ENCODE results near the gene DDX25. TPM values are rescaled to one million over a fixed set of nuclear protein-coding genes. Genes with fewer than 3 reads are reported as not detected.

The DDX25 gene
- total and polyA plus RNA-seq, 2 of the 8 experiments (the other 6 are each of a cell fraction or from before 2014, with no cell fraction given) = 17.6 to 17.9 TPM

DNA sequence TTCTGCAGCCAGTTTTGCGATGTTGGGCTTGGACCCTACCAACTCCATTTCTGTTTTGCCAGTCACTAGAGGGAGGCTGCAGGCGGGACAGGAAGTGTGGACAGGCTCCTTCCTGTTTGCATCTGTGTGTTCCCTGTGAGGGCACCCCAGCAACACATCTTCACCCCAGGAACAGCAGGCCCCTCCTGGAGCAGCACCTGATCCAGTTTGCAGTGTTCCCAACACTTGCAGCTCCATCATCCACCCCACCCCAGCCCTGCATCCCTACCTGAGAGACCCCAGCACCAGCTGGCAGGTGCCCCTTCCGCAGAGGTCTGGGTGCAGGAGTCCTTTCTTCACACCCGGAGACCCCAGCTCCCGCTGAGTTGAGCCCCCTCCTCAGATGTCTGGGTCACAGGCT lies 34.1 kb downstream of the DDX25 start:
- WGBS, 2 experiments (ENCODE audit: extremely low coverage in 1 of 2, insufficient coverage in 1 of 2, insufficient read length in 1 of 2, insufficient replicate concordance in 2 of 2, low coverage in 1 of 2, low lambda C conversion rate in 2 of 2, missing lambda C conversion rate in 1 of 2) = 84% methylated on average over 5 of the region's 5 CpGs; no CpG with 5 or more reads in 1 of the 2 experiments

More for the DNA sequence above, 34.1 kb downstream of the DDX25 start:
- FAIRE-seq (no peak), DNase-seq (ENCODE audit: low read depth in 1 of 2, low spot score in 2 of 2) (peak in 1 of 2 experiments; percentile 31)
- no peaks in the 10 kb centered on the region for H3K27me3 ChIP-seq (replicated peaks in 1 of 4; ENCODE audit: control insufficient read depth in 3 of 4, extremely low read depth in 1 of 4, insufficient read depth in 3 of 4, low read length in 3 of 4)
- POLR2A ChIA-PET (ENCODE audit: partially characterized antibody) = interaction anchor here (0.9 to 1.1 kb wide), 2 partner anchors 9 to 47 kb away, joined by 3 read pairs; no protein-coding TSS in a partner anchor
- peak overlapping the region; percentile 56; the same call in 1 of the 2 replicates for H2AFZ ChIP-seq (ENCODE audit: low read length)
- no peak overlapping the region for H3K14ac ChIP-seq (ENCODE audit: insufficient read length)
- peak overlapping the region; percentile 45; the same call in 1 of the 2 replicates for H4K8ac ChIP-seq (ENCODE audit: extremely low read depth, insufficient read depth, low read length)
- H3K4ac ChIP-seq (replicated peaks; ENCODE audit: insufficient read length, low read depth, low read length) = no peak overlapping the region
- H2BK12ac ChIP-seq (ENCODE audit: low read depth, low read length) = no peak overlapping the region
- H4K20me1 ChIP-seq (replicated peaks in 1 of 2; ENCODE audit: control insufficient read depth in 1 of 2, insufficient read depth in 2 of 2, low read length in 2 of 2) = no peaks in the 10 kb centered on the region
- H2AK5ac ChIP-seq (ENCODE audit: low read depth, low read length) = no peak overlapping the region
- H3K79me1 ChIP-seq (ENCODE audit: low read depth, low read length) = no peaks in the 10 kb centered on the region
- no peak overlapping the region for H3K18ac ChIP-seq (ENCODE audit: extremely low read depth, low read length)
- no peaks in the 10 kb centered on the region for H3K9me3 ChIP-seq (ENCODE audit: insufficient read depth in 2 of 2, low read depth in 1 of 2, low read length in 1 of 2)
- no peaks in the 10 kb centered on the region for H3K23me2 ChIP-seq (ENCODE audit: low read depth, low read length)
- no peaks in the 10 kb centered on the region for H3K36me3 ChIP-seq (ENCODE audit: control insufficient read depth in 2 of 4, insufficient read depth in 4 of 4, low read length in 3 of 4)
- no peaks in the 10 kb centered on the region for H3K79me2 ChIP-seq (ENCODE audit: control insufficient read depth in 1 of 2, insufficient read depth in 2 of 2, low read length in 2 of 2)
- no peak overlapping the region for H3K27ac ChIP-seq (ENCODE audit: low read depth, low read length)
- H2BK15ac ChIP-seq (ENCODE audit: low read length) = no peak overlapping the region
- peaks cover 8 to 12% (median 10%) of the 10 kb centered on the region in 4 experiments for H3K4me1 ChIP-seq (replicated peaks in 1 of 4; ENCODE audit: control insufficient read depth in 3 of 4, insufficient read depth in 4 of 4, low read length in 3 of 4)
- no peak overlapping the region for H2BK120ac ChIP-seq (replicated peaks; ENCODE audit: low read depth, low read length)
- H2BK20ac ChIP-seq (ENCODE audit: low read length) = no peak overlapping the region
- H3K4me3 ChIP-seq (ENCODE audit: extremely low read depth in 1 of 4, insufficient read depth in 2 of 4, low read depth in 3 of 4, low read length in 4 of 4) = no peak overlapping the region
- H2BK5ac ChIP-seq (ENCODE audit: low read depth, low read length) = 0 out of 2 replicates have a peak overlapping the region, but pooled peaks have one; percentile 10
- no peak overlapping the region for H3K9ac ChIP-seq (replicated peaks in 1 of 4; ENCODE audit: extremely low read depth in 1 of 4, low read depth in 3 of 4, low read length in 3 of 4)
- no peak overlapping the region for H3K56ac ChIP-seq (replicated peaks; ENCODE audit: insufficient read length, low read depth, low read length)
- no peak for TF ChIP-seq KDM4A (IDR thresholded peaks at IDR 0.05; ENCODE audit: low read depth, low read length, severe bottlenecking)
- no peak for TF ChIP-seq BCL11A (IDR thresholded peaks at IDR 0.05; ENCODE audit: low read depth in 2 of 2, low read length in 2 of 2)
- TF ChIP-seq SIX5 (IDR thresholded peaks at IDR 0.05; ENCODE audit: low read depth, low read length) = no peak
- TF ChIP-seq RFX5 (IDR thresholded peaks at IDR 0.05; ENCODE audit: borderline replicate concordance, low read depth, low read length) = no peak
- no peak for TF ChIP-seq SP4 (IDR thresholded peaks at IDR 0.05; ENCODE audit: low read length)
- no peak overlapping the region for H3K4me2 ChIP-seq (ENCODE audit: insufficient read depth in 1 of 2, low read depth in 2 of 2, low read length in 2 of 2)
- no peak overlapping the region for H4K91ac ChIP-seq (replicated peaks; ENCODE audit: insufficient read length, low read length)
- CTCF ChIA-PET (ENCODE audit: partially characterized antibody) = interaction anchor here (0.9 to 8.2 kb wide), 12 partner anchors 8 to 271 kb away, joined by 3 to 76 read pairs (median 4); no protein-coding TSS in a partner anchor
- no peak overlapping the region for H3K23ac ChIP-seq (ENCODE audit: insufficient read length)
- no peak overlapping the region for H4K5ac ChIP-seq (ENCODE audit: insufficient read length, low read depth, low read length)
